GM12874 (cell line): ENCODE data around the gene ODC1.

Experiments
- CTCF ChIP-seq: IDR thresholded peaks from 2 replicates; pipeline ENCODE4 v1.5.1; 2011; ENCODE audit warnings: low read depth, mild to moderate bottlenecking, control low read depth, low read length, moderate library complexity; ENCODE audit not compliant: insufficient read depth

Gene ODC1

DNA sequence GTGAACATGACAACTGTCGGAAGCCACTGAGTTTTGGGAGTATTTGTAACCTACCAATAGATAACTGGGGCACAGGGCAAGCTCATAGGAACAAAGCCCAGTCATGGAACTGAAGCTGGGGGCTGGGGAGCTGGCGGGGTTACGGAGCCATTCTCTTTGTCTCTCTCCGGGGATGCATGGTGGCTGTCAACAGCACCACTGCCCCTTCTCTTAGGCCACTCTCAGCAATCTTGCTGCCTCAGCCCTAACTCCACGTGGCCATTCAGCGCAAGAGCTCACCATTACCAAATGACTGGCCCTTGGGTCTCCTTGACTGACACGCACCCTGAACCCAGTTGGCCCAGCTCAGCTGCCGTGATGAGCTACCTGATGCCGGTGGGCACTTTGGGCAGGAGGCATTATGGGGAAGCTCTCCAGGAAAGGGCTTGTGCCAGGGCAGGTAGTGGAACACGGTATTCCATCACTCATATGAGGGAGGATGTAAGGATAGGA is 33.6 kb upstream of the ODC1 start:
- no peak for TF ChIP-seq CTCF

GRCh38 chr2:10481055-10481665 is 33.0 kb upstream of the ODC1 start:
- no peak for TF ChIP-seq CTCF

GRCh38 chr2:10480359-10480949 is 32.3 kb upstream of the ODC1 start:
- no peak for TF ChIP-seq CTCF

DNA sequence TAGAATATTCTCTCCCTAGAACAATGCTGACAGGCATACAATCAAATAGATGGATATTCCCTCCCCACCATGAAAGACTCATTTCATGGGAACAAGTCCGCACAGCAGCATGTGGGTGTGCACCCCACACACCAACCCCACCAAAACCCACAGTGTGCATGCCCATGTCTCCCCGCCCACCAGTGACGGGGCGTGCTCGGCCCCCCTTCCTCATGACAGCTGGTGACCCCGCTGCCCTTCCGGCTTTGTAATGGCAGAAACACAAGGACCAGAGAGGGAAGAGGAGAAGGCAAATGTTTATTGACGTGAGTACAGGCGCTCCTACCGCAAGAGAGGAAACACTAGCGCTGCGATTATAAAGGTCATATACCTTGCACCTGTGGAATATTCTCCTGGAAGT is 30.8 kb upstream of the ODC1 start:
- no peak for TF ChIP-seq CTCF

GRCh38 chr2:10478298-10478625 is 30.1 kb upstream of the ODC1 start:
- no peak for TF ChIP-seq CTCF

DNA sequence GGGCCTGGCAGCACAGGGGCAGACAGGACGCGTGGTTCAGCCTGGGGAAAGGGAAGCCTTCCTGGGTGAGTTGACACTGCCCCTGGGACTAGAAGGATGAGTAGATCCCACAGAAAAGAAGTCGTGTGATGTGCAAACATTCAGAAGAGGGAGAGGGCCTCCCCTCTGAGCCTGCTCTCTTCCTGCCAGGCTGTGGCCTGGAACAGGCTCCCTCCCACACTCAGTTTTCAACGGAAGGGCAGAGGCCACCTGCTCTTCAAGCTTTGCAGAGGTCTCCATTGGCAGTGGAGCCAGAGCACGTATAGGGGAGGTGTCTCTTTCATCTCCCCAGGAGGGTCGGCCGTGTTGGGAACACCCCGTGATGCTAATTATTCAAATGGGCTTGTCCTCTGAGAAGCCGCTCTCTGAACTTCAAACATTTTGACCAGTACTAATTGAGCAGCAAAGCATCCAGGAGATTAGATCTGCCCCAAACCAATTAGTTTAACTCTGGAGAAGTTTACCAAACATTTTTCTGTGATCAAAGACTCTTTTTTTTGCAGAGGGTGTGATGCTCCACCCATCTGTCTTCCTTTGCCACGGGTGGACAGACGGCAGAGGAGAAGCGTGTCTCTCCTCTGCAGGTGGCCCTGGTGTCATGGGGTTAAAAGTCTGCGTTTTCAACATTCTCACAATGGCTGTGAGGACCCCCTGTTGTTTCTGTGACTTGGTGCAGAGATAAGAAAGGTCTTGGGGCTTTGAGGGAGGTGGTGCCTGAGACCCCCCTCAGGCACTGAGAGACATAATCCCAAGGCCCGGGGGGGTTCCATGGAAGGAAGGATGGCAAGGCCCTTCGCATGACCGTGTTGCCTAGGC is 29.5 kb upstream of the ODC1 start:
- TF ChIP-seq CTCF = no peak

- no peak for TF ChIP-seq CTCF
Measured at GRCh38 chr2:10476723-10477442, 28.8 kb upstream of the ODC1 start.
